Activated naive CD4-positive, alpha-beta T cell treated with anti-CD3 and anti-CD28 coated beads, Interleukin-2, amount 50 U/mL, for 24 hours (primary cell): ENCODE results near the gene RC3H2.
"Not testable (repeated sequence)": the region's sequence is repeated elsewhere in the genome, so short reads cannot be mapped to it uniquely, and the experiment has no call there.

Source experiments
- H3K27ac Mint-ChIP-seq: one replicate; pipeline ENCODE4 v1.8.0; 2021; ENCODE audit warnings: mild to moderate bottlenecking, mixed read lengths
- H3K27me3 Mint-ChIP-seq: one replicate; pipeline ENCODE4 v1.8.0; 2021; ENCODE audit warnings: mixed read lengths
- H3K36me3 Mint-ChIP-seq: one replicate; pipeline ENCODE4 v1.8.0; 2021; ENCODE audit warnings: mixed read lengths
- H3K4me1 Mint-ChIP-seq: one replicate; pipeline ENCODE4 v1.8.0; 2021; ENCODE audit warnings: mixed read lengths
- H3K4me3 Mint-ChIP-seq: one replicate; pipeline ENCODE4 v1.8.0; 2021; ENCODE audit warnings: mild to moderate bottlenecking, mixed read lengths
- H3K9me3 Mint-ChIP-seq: one replicate; pipeline ENCODE4 v1.8.0; 2021; ENCODE audit warnings: mixed read lengths

The RC3H2 gene

DNA sequence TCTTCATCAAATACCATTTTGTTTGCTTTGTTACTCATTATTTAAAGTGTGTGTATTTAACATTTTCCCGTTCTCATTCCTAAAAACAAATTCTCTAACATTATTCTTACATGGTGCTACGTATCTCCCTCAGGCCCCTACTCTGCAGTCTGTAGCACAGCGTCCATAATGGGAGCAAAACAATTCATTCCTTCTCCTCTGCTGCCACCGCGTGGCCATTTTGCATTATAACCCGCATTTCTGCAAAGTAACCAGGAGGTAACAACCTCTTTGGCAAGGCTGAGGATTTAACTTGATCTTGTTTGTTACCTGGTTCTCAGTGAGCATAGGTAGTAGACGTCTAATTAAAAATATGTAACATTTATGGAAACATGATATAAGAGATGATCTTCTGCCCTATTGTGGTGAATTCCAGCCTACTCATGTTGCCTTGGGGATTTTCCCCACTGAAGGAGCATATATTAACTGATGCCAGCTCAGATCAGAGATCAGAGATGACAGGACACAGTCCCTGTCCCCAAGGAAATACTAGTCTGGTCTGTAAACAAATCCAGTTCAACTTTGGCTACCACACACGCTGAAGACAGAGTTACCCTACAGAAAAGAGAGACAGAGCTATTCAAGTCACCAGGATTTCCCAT lies 94.7 kb downstream of the RC3H2 start:
- H3K4me1 Mint-ChIP-seq, result peaks cover 17% of the 10 kb centered on the region
- H3K27ac Mint-ChIP-seq, result no peak overlapping the region
- no peaks in the 10 kb centered on the region for H3K9me3 Mint-ChIP-seq
- no peak overlapping the region for H3K4me3 Mint-ChIP-seq
- H3K36me3 Mint-ChIP-seq, result peaks cover 5% of the 10 kb centered on the region
- no peaks in the 10 kb centered on the region for H3K27me3 Mint-ChIP-seq

DNA sequence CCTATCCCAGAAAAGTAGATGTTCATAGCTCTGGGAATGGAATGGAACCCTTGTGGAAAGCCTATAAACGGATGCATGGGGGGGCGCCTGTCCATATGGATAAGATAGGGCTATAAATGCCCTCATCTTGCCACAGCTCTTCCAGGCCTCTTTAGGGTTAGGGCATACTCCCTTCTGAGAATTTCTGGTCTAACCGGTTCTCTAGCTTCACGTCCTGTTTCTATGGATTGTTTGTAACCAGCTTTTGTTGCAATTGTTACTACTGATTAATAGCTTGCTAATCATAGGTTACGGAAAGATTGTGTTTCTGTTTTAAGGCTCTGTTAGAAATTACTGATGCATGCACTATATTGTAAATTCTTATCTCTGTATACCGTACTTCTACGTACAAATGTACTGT lies 95.9 kb downstream of the RC3H2 start:
- H3K4me1 Mint-ChIP-seq, H3K9me3 Mint-ChIP-seq, H3K4me3 Mint-ChIP-seq, H3K36me3 Mint-ChIP-seq, H3K27ac Mint-ChIP-seq, H3K27me3 Mint-ChIP-seq: not testable (repeated sequence)

DNA sequence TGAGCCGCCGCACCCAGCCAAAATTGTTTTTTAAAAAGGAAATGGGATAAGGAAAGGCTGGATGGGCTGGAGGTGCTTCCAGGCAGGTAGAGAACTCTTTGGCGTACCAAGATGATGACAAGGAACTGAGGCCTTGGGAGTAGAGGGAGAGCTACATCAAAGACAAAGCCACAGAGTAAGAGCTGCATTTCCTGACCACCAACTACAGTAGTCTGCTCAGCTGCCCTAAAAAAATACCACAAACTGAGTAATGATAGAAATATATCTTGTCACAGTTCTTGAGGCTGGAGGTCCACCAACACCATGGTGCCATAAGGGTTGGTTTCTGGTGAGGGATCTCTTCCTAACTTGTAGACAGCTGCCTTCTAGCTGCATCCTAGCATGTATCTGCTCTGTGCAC lies 97.0 kb downstream of the RC3H2 start:
- Mint-ChIP-seq H3K27ac (no peak overlapping the region), H3K27me3 (no peaks in the 10 kb centered on the region), H3K9me3 (no peaks in the 10 kb centered on the region), H3K36me3 (peaks cover 8% of the 10 kb centered on the region), H3K4me1 (peaks cover 8% of the 10 kb centered on the region), H3K4me3 (no peak overlapping the region)

DNA sequence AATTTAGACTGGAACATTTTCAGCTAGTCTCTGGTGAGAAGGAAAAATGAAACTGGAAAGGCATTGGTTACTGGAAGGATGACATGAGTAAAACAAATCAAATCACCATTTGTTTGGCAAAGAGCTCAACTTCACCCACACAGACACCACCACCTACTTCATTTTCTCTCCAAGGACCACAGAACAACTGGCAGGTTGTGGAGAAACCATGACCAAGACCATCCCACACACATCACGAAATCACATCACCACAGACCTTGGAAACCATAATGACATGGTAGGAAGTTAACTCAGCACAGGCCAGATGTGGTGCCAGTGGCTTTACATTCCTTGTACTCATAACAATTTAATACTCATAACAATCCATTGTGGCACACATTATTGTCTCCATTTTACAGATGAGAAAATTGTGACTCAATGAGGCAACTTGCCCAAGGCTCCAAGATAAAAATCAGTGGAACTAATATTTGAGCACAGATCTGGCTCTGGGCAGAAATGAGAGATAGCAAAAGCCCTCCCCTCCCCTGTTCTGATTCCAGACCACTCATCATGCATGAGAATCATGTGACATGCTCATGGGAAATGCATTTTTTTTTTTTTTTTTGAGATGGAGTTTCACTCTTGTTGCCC lies 97.8 kb downstream of the RC3H2 start:
- Mint-ChIP-seq H3K4me3 (no peak overlapping the region), H3K4me1 (peaks cover 8% of the 10 kb centered on the region), H3K27ac (peak overlapping the region; percentile 61), H3K36me3 (peaks cover 8% of the 10 kb centered on the region), H3K9me3 (no peaks in the 10 kb centered on the region), H3K27me3 (no peaks in the 10 kb centered on the region)

DNA sequence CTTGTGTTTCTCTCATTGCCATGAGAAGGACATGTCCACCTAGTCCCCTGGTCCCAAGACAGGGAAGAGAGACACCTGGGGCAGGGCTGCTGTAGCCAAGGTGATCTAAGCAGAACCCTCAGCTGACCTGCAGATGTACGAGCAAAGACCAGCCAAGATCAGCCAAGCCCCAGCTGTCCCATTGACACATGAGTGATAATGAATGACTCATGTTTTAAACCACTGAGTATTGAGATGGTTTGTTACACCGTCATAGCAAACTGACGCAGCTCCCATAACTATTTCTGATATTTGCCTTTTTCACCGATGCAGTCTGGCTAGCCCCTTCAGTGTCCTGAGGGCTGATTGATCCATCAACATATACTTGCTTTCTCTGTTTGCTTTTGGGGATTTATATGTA lies 98.5 kb downstream of the RC3H2 start:
- peaks cover 8% of the 10 kb centered on the region for H3K4me1 Mint-ChIP-seq
- peaks cover 8% of the 10 kb centered on the region for H3K36me3 Mint-ChIP-seq
- no peaks in the 10 kb centered on the region for H3K9me3 Mint-ChIP-seq
- no peak overlapping the region for H3K27ac Mint-ChIP-seq
- no peaks in the 10 kb centered on the region for H3K27me3 Mint-ChIP-seq
- no peak overlapping the region for H3K4me3 Mint-ChIP-seq

DNA sequence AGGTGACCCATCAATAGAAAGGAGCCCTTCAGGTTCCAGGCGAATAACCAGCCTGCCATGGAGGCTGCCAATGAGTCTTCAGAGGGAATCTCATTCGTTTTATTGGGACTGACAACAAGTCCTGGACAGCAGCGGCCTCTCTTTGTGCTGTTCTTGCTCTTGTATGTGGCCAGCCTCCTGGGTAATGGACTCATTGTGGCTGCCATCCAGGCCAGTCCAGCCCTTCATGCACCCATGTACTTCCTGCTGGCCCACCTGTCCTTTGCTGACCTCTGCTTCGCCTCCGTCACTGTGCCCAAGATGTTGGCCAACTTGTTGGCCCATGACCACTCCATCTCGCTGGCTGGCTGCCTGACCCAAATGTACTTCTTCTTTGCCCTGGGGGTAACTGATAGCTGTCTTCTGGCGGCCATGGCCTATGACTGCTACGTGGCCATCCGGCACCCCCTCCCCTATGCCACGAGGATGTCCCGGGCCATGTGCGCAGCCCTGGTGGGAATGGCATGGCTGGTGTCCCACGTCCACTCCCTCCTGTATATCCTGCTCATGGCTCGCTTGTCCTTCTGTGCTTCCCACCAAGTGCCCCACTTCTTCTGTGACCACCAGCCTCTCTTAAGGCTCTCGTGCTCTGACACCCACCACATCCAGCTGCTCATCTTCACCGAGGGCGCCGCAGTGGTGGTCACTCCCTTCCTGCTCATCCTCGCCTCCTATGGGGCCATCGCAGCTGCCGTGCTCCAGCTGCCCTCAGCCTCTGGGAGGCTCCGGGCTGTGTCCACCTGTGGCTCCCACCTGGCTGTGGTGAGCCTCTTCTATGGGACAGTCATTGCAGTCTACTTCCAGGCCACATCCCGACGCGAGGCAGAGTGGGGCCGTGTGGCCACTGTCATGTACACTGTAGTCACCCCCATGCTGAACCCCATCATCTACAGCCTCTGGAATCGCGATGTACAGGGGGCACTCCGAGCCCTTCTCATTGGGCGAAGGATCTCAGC lies 104.8 kb downstream of the RC3H2 start, which contains the start of gene OR1K1:
Gene OR1K1, plus strand, starts transcription at position 58 of the 995 bp plus-strand sequence. Its CDS starts 0 bp downstream, at position 58.
- H3K9me3 Mint-ChIP-seq, result no peaks in the 10 kb centered on the region
- H3K4me1 Mint-ChIP-seq, result no peaks in the 10 kb centered on the region
- H3K4me3 Mint-ChIP-seq, result no peak within 1 kb of the TSS
- no peaks in the 10 kb centered on the region for H3K27me3 Mint-ChIP-seq
- no peak within 1 kb of the TSS for H3K27ac Mint-ChIP-seq
- H3K36me3 Mint-ChIP-seq, result peaks cover 3% of the 10 kb centered on the region

DNA sequence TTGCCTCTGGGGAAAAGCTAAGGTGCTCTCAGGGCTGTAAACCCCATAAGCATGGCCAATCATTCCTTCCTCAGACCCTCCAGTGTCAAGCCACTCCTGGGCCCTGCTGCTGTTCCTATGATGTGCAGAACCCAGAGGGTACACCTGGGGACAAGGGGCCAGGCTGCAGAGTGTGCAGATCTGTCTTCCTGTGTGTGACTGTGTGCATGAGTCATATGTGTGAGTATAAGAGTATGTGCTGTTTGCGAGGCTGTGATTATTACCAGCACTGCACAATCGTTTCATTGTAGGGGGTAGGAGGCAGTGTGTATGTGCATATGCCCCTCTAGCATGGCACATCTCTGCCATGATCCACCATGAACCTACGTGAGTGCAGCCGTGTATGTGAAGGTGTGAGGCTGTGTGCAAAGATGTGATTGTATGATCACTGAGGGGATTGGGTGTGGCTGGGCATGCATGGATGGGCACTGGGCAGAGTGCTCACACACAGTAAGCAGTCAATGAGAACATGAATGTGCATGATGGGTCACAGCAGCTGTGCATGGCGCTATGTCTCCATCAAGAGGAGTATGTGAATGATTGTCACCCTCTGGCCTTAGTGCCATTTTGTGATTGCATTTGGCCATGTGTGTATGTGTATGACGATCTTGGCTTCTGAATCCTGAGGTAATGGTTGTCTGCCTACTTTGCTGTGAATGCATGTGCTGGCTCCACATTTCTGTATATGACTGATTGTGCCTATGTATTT lies 107.7 kb downstream of the RC3H2 start:
- Mint-ChIP-seq H3K36me3 (no peaks in the 10 kb centered on the region), H3K27me3 (no peaks in the 10 kb centered on the region), H3K4me1 (no peaks in the 10 kb centered on the region)

More for the DNA sequence above, 107.7 kb downstream of the RC3H2 start:
- H3K9me3 Mint-ChIP-seq, result no peaks in the 10 kb centered on the region
- no peak overlapping the region for H3K27ac Mint-ChIP-seq
- H3K4me3 Mint-ChIP-seq, result no peak overlapping the region
